GM23338 (cell line): Measurements from ENCODE around the gene COLQ.

Source experiments
- CREB1 ChIP-seq: fragments of 250-450 bp; sonication (Bioruptor Pico); IDR thresholded peaks from 2 replicates; pipeline ENCODE4 v1.5.0; 2020; ENCODE audit warnings: low read depth, mild to moderate bottlenecking, moderate library complexity
- EZH2 ChIP-seq: fragments of 200-600 bp; sonication (generic); IDR thresholded peaks from one replicate; pipeline ENCODE4 v1.8.0; 2017; ENCODE audit warnings: antibody characterized with exemption, mild to moderate bottlenecking, low read depth; ENCODE audit not compliant: unreplicated experiment
- POLR2AphosphoS5 ChIP-seq: IDR thresholded peaks from 2 replicates; pipeline ENCODE4 v1.6.1; 2016; ENCODE audit warnings: antibody characterized with exemption, low read depth
- TF ChIP-seq, protein P1 (sequence below), 2 experiments: fragments of 200-600 bp in 1 of 2; sonication (generic) in 1 of 2; conservative IDR thresholded peaks; 2 replicates each; pipeline versions ENCODE4 v1.5.1 to v1.6.1; 2016 to 2017; ENCODE audit warnings: antibody characterized with exemption in 2 of 2, low read depth in 2 of 2, mild to moderate bottlenecking in 2 of 2, moderate library complexity in 1 of 2

DNA sequence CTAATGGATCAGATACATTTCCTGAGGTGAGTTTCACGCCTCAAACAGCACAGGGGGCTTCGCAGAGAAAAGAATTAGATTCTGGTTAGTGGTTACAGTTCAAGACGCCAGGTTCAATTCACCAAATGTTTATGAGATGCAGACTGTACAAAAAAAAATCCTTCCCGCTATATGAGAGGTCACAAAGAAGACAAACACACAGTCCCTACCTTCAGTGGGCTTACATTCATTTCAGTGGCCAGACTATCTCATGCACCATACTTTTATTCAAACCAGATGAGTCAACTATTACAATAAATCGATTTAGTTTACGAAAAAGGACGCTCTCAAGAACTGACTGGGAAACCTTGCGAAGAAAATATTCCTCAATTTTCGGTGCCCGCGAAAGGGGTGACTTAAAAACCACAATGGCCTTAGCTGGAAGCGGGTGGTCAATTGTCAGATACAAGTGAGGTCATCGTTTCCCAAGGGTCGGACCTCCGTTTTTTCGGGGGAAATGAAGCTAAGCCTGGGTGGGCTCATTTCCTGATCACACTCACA is 94.9 kb downstream of the COLQ start:
- TF ChIP-seq, protein P1, sequence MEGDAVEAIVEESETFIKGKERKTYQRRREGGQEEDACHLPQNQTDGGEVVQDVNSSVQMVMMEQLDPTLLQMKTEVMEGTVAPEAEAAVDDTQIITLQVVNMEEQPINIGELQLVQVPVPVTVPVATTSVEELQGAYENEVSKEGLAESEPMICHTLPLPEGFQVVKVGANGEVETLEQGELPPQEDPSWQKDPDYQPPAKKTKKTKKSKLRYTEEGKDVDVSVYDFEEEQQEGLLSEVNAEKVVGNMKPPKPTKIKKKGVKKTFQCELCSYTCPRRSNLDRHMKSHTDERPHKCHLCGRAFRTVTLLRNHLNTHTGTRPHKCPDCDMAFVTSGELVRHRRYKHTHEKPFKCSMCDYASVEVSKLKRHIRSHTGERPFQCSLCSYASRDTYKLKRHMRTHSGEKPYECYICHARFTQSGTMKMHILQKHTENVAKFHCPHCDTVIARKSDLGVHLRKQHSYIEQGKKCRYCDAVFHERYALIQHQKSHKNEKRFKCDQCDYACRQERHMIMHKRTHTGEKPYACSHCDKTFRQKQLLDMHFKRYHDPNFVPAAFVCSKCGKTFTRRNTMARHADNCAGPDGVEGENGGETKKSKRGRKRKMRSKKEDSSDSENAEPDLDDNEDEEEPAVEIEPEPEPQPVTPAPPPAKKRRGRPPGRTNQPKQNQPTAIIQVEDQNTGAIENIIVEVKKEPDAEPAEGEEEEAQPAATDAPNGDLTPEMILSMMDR (conservative IDR thresholded peaks at IDR 0.05; ENCODE audit: low read depth in 2 of 2): no peak
- TF ChIP-seq EZH2 (no peak), CREB1 (CRISPR knock-in tag) (no peak), POLR2AphosphoS5 (no peak)
